CD4-positive, alpha-beta T cell treated with Interleukin-10 for 1 hour (primary cell): Measurements from ENCODE around the gene UGT1A10.

Experiments used
- DNase-seq: peaks from one replicate; pipeline ENCODE4 v3.0.0-alpha.2; 2020

The UGT1A10 gene

DNA sequence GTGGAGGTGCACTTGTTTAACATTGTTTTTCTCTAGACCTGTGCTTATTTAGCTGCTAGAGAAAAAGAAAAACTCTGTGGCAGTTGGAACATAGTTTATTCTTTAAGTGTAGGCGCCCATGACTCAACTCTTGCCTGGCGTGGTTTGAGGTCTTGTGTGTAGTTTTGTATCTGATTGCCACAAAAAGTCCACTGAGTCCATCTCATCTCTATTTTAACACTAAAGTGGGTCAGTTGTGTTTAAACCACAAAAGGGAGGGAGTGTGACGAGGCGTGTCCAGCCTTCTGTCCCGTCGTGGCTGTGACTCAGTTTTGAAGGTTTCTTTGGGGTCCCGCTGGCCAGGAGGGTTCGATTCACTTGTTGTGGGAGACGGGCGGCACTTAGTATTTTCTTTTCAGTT lies 20.2 kb downstream of the UGT1A10 start:
- no peak for DNase-seq

DNA sequence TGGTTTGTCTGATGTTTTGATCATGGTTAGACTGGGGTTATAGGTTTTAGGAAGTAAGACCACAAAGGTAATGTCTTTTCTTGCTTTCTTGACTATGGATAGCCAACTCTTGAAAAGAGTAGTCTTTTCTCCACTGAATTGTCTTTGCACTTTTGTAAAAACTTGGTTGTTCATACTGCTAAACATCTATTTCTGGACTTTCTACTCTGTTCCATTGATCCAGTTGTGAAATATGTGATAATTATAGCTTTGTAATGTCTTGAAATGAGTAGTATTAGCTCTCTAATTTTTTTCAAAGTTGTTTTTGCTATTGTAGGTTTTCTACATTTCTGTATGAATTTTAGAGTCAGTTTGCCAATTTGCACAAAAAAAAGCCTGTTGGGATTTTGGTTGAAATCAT lies 22.4 kb downstream of the UGT1A10 start:
- no peak for DNase-seq

DNA sequence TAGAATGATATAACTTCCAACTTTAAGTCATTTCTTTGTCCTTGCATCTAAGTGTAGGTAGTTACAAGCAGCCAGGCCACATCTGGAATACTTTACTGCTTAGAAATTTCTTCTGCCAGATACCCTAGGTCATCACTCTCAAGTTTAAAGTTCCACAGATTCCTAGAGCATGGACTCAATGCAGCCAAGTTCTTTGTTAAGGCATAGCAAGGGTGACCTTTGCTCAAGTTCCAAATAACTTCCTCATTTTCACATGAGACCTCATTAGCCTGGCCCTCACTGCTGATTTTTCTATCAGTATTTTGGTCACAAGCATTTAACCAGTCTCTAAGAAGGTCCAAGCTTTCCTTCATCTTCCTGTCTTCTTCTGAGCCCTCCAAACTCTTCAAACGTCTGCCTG lies 27.7 kb downstream of the UGT1A10 start:
- no peak for DNase-seq

DNA sequence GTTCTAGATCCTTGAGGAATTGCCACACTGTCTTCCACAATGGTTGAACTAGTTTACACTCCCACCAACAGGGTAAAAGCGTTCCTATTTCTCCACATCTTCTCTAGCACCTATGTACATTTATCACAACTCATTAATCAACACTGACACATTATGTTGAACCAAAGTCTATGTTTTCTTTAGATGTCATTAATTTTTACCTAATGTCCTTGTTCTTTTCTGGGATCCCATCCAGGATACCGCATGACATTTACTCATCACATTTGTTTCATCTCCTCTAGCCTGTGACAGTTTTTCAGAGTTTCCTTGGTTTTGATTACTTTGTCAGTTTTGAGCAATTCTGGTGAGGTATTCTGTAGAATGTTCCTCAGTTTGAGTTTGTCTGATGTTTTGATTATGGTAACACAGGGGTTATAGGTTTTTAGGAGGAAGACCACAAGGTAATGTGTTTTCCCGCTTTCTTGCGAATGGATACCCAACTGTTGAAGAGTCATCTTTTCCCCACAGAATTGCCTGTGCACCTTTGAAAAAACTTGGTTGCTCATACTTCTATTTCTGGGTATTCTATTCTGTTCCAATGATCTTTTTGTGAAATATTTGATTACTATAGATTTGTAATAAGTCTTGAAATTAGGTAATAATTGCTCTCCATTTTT lies 32.5 kb downstream of the UGT1A10 start:
- DNase-seq: no peak

DNA sequence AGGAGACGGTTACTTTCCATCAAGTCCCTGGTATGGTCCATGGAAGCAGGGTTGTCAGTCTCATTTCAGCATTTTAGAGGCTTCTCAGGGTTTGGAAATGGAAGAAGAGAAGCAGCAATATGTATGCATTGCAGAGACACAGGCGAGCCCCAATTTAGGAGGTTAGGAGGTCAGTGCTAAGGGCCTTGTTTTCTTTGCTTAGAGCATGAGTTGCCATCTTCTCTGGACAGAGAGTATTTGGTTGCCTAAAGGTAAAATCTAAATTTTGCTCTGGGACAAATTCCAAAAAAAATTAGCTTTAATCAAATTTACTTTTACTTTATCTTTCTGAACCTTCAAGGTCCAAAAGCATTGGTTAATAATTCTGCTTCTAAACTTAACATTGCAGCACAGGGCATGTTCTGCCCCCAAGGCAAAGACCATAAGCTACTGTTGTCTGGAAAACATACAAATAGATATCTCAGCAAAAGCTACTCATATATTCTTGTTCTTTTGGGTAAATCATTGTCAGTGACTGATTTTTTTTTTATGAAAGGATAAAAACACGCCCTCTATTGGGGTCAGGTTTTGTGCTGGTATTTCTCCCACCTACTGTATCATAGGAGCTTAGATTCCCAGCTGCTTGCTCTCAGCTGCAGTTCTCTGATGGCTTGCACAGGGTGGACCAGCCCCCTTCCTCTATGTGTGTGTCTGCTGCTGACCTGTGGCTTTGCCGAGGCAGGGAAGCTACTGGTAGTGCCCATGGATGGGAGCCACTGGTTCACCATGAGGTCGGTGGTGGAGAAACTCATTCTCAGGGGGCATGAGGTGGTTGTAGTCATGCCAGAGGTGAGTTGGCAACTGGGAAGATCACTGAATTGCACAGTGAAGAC lies 35.3 kb downstream of the UGT1A10 start, which contains the start of gene UGT1A9:
TSS of gene UGT1A9 (plus strand) at position 609 of the 872 bp plus-strand sequence. CDS start at position 646, 37 bp downstream.
- DNase-seq: no peak

DNA sequence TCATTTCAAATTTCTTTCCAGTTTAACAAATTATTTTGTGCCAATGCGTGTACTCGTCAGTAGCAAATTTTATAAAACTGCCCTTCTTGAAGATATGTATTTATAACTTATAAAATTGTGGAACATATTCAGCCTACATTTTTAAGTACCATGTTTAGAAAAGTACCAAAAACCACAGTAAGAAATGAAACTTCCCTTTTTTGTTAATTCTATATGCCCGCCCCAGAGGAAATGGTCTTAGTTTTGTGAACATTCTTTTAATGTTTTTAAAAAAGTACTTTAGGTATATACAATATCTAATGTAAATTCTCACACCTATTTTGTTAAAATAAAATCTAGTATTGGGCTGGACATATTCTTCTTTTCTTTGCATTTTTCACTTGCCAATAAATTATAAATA lies 36.6 kb downstream of the UGT1A10 start:
- DNase-seq: no peak

DNA sequence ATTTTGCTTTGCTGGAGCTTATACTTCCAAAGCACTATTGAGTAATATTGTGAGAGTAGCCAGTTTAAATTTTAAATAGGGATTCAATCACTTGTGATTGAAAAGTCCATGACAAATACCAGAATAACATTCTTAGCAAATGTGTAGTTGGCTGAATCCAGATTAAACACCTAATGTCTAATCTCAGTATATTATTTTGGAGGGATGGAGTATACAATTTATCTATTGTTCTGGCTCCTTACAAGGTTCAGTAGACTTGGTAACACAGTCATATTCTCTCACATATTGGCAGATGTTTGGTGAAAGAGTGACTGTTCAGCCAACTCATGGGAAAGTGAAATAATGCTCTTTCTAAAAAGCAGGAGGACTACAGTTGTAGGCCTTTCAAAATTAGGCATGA lies 37.6 kb downstream of the UGT1A10 start:
- no peak for DNase-seq

DNA sequence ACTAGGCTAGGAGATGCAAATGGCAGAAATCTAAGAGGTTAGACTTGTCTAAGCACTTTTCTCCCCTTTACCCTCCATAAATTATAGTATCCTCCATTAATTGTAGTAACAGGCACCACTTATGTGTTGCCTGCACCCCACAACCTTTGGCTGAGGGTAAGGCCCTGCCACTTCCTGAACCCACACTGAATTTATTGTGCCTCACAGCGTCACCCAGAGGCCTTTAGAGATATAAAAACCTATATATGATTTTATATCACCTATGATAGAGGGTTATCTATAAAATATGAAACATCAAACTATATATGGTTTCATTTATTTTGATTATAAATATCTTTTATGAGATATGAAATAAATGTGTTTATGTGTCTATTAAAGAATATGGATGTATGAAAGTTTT lies 38.1 kb downstream of the UGT1A10 start:
- DNase-seq: no peak

DNA sequence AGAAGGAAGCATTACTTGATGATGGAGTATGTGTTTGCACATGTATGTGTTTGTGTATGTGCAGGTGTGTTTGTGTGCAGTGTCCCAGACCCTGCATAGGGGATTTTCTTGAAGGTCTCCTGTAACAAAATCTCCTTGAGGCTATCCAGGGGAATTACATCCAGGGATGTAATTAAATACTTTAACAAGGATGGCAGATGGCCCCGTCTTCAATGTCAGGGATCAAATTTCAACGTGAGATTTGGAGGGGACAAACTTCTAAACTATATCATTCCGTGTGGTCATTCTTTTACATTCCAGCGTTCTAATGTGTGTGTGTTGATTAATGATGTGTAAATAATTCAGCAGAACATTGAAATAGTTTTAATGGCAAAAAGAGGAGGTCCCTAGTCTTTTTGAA lies 38.7 kb downstream of the UGT1A10 start:
- DNase-seq: no peak

DNA sequence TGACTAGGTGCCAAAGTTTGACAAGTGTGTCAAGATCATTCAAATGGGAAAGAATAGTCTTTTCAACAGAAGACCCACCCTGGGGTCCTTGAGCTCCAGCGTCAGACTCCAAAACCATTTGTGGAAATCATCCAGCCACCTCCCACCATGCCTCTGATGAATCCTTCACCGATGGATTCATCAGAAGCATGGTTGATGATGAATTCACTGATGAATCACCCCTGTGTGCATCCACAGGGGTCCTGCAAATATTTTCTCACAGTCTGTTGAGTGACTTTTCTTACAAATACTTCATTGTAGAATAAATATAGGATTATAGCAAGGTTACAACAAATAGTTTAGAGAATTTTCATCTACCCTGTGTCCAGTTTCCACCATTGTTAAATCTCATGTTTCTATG lies 39.8 kb downstream of the UGT1A10 start:
- no peak for DNase-seq

DNA sequence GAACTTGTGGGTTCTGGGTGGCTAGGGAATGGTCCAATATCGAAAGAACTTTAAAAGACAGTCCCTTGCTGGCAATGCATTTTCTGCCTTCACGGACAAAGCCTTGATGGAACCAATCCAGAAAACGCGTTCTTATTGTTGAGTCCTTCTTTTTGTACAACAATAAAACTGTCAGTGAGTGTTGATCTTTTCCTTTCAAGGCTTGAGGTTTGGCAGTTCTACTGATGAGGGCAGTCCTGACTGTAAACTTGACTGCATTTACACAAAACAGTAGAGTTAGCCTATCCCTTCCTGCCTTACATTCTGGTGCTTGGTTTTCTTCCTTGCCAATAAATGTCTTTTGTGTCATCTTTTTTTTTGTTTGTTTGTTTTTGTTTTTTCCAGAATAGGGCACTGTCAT lies 42.9 kb downstream of the UGT1A10 start:
- DNase-seq: no peak

DNA sequence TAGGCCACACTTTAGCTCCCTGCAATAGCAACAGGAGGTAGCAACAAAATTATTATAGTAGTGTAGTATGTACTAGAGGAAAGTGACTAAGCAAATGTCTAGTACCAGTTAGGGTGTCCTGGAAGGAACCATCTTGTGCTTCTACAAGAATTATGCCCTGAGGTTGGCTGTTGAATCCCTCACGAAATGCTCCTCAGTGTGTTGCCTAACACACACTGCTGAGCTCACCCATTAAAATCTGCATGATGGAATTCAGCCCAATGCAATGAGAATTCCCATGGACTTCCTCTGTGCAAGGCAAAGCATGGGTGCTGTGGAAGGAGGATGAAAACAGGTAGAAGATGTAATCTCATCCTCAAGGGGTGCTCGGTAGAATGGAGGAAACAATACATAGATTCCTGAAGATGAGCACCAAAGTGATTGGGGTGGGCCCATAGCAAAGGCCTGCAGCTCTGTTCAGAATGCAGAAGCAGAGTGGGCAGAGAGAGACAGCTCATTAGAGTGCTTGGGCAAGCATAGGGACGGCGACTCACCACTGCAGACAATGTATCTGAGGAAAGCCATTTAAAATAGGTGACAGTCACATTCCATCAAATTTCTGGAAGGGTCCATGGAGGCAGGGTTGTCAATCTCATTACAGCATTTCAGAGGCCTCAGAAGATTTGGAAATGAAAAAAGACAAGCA lies 44.3 kb downstream of the UGT1A10 start:
- DNase-seq: no peak

DNA sequence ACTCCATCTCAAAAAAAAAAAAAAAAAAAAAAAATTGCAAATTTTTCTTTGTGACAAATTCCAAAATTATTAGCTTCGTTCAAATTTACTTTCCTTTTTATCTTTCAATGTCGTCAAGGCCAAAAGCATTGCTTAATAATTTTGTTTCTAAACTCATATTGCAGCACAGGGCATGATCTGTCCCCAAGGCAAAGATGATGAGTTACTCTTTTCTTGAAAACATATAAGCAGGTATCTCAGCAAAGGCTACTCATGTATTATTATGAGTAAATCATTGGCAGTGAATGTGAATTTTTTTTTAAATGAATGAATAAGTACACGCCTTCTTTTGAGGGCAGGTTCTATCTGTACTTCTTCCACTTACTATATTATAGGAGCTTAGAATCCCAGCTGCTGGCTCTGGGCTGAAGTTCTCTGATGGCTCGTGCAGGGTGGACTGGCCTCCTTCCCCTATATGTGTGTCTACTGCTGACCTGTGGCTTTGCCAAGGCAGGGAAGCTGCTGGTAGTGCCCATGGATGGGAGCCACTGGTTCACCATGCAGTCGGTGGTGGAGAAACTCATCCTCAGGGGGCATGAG lies 45.4 kb downstream of the UGT1A10 start, which contains the start of gene UGT1A7:
TSS of gene UGT1A7 (plus strand) at position 381 of the 579 bp plus-strand sequence. CDS start at position 418, 37 bp downstream.
- no peak for DNase-seq

DNA sequence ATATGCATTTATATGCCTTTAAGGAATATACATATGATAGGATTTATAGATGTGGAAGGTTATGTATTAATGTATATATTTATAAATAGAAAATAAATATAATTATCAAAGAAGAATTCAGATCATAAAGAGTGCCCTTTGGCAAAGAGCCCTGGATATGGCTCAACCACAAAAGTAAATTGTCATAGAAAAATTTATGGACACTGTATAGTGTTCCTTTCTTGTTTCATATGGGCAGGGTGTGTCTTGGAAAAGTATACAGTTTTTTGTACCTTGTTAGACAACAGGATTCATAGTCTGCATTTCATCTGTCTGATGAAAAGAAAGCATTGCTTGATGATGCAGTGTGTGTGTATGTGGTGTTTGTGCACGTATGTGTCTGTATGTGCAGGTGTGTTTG lies 48.4 kb downstream of the UGT1A10 start:
- DNase-seq: no peak

DNA sequence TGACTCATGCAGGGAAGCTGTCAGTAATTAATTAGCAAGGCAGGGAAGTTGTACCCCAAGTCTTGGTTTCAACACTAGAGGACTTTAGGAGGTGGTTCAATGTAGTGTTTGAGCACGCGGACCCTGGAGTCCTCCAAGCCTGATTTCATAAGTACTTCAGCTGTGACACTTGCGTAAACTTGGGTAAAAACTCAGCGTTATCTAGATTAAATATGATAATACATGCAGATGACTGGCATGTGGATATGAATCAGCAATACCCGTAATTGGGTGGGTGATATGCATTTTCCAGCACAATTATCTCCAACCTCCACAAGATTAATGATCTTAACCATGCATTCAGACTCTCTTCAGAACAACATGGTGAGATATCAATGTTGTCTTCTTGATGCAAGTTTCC lies 50.7 kb downstream of the UGT1A10 start:
- DNase-seq: no peak

DNA sequence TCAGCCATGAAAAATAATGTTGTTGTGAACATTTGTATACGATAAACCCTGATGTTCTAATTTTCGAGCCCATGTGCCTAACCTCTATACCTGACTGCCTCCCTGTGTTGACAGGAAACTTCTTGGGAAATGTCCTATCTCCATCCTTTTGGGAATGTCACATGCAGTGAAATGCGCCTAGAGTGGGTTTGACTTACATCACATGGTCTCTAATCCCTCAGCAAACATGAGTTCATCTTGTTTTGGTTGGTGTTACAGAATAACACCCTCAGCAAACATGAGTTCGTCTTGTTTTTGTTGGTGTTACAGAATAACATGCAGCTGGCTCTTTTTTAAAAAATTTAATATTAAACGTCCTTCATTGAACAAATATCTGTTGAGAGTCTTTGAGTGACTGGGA lies 52.1 kb downstream of the UGT1A10 start:
- DNase-seq: no peak

DNA sequence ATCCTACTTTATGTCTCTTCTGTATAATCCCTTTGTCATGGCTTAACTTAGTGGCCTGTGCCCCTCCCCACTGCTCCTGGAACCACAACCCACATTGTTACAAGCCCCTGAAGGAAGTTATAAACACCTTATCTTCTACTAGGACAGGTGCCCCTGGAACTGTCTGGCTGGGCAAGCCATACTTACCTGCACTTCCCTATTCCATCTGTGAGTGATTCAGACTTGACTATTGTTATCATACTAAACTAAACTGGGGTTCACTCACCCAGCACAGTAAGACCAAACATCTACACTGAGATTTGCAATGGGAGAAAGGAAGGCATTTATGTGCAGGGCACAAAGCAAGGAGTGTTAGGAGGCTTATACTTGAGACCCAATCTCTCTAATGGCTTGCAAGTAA lies 52.8 kb downstream of the UGT1A10 start:
- DNase-seq: no peak

DNA sequence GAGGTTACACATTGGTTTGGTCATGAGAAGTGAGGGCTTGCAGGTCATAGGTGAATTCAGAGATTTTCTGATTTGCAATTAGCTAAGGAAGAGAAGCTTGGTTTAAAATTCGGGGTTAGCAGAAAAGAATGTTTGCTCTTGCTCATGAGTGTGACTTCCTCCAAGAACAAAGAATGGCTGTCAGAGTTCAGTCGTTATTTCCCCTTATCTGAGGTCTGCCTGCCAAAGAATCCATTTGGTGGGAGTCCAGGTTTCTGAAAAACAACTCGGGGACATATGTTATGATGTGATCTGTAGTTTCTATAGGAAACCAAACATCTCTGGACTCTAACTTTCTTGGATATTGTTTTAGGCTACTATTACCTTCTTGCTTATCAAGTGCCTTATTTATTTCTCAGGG lies 53.3 kb downstream of the UGT1A10 start:
- DNase-seq: no peak

DNA sequence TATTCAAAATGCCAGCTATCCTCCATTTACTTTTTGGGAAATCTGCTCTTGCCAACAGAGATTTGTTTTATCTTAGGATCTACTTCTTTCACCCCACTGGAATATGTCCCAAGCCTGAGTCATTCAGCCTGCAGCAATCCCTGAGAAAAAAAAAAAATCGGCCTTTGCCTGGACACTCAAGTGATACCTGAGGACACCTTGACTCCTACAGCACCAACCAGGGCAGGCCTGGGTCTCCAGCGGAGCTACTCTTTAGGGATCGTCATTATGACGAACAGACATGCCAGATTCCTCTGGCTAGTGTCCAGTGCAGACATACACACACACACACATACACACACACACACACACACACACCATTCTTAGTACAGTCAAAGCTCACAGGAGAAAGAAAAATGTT lies 54.2 kb downstream of the UGT1A10 start:
- no peak for DNase-seq

DNA sequence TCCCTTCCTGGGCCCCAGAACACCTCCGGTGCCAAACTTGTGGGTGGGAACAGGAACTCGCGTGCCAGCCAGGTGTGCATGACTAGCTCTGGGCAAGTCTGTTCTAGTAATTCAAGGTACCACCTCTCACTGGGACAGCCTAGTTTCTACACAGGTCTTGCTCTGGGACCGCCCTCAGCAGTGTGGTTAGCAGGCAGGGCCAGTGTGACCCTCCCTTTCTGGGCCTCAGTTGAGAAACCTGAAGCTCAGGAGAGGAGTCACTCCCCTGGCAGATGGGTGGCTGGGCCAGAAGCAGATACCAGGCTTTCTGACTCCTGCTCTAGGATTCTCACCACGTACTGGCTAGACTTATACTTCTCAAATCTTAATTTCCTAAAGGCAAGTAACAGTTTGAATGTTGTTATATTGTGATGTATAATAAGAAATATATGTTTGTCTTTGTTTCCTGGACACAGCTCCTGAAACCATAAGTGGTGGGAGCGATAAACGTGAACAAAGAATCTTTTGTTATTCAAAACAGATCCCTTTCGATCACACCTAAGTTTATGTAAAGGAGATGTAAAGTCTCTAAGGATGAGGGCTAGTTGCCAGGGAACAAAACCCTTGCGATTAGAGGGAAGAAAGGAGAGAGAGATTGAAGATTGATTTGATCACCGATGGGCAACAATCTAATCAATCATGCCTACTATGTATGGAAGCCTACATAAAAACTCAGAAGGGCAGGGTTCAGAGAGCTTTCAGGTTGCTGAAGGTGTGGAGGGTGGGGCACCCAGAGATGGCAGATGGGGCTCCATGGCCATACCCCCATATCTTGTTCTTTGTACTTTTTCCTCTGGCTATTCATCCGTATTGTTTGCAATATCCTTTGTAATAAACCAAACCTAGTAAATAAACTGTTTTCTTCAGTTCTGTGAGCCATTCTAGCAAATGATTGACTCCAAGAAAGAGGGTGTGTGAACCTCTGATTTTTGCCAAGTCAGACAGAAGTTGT lies 55.5 kb downstream of the UGT1A10 start:
- no peak for DNase-seq

DNA sequence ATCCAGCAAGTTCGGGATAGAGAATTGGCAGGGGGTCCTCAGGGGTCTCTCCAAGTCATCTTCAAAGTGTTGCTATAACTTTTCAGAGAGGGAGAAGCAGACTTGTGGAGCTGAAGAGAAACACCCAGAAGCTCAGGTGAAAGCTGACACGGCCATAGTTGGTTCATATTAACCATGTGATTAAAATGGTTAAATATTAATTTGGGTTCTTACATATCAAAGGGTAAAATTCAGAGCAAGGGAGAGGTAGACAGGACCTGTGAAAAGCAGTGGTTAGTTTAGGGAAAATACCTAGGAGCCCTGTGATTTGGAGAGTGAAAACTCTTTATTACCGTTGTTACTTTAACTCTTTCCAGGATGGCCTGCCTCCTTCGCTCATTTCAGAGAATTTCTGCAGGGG lies 56.4 kb downstream of the UGT1A10 start, which contains the start of gene UGT1A6:
TSS of gene UGT1A6 (plus strand) at position 243 of the 400 bp plus-strand sequence. CDS start at position 358, 115 bp downstream.
- DNase-seq: no peak

DNA sequence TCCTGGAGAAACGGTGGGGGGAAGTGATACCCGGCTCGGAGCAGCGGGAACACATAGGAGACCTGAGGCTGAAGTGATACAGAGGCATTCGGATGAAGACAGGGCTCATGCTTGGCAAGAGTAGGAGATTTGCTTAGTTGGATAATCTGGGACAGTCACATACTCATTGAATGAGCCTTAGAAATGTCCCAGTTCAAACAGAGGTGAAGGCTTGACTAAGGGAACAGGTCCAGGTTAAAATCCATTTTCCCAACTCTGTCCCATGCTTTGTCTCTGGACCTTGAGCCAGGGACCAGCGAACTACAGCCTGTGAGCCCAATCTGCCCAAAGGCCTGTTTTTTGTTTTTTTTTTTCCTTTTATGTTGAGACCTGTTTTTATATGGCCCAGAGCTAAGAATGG lies 57.7 kb downstream of the UGT1A10 start:
- DNase-seq: no peak
